GM12878 (cell line): ENCODE results near the gene ADGRA3.

ENCODE experiments used
- CTCF ChIP-seq, 3 experiments: IDR thresholded peaks in 2 of 3; conservative IDR thresholded peaks in 1 of 3; 2 replicates each; pipeline ENCODE4 v1.5.1; 2011; ENCODE audit warnings: low read depth in 3 of 3, low read length in 3 of 3, mild to moderate bottlenecking in 3 of 3, control low read depth in 2 of 3, moderate library complexity in 2 of 3, inconsistent platforms in 1 of 3, mixed read lengths in 1 of 3; ENCODE audit not compliant: control insufficient read depth in 2 of 3, insufficient read depth in 1 of 3; ENCODE audit errors: extremely low read depth in 1 of 3
- EZH2 ChIP-seq: IDR thresholded peaks from 2 replicates; pipeline ENCODE4 v1.6.1; 2012; ENCODE audit warnings: low read depth, mild to moderate bottlenecking, control low read depth, inconsistent platforms, low read length, borderline replicate concordance; ENCODE audit not compliant: control insufficient read depth
- GABPA ChIP-seq: IDR thresholded peaks from 2 replicates; pipeline ENCODE4 v1.6.1; 2014; ENCODE audit warnings: antibody characterized with exemption, low read depth, mild to moderate bottlenecking, inconsistent platforms
- JUNB ChIP-seq: IDR thresholded peaks from 2 replicates; pipeline ENCODE4 v1.6.1; 2016; ENCODE audit warnings: antibody characterized with exemption, mild to moderate bottlenecking
- JUND ChIP-seq: IDR thresholded peaks from 2 replicates; pipeline ENCODE4 v1.6.1; 2012; ENCODE audit warnings: low read depth, mild to moderate bottlenecking, low read length, improper control_type of control experiment, moderate library complexity
- NFIC ChIP-seq: IDR thresholded peaks from 2 replicates; pipeline ENCODE4 v1.6.1; 2012; ENCODE audit warnings: low read depth, mild to moderate bottlenecking, inconsistent platforms, low read length, moderate library complexity
- SUZ12 ChIP-seq: fragments of 200-600 bp; sonication (generic); IDR thresholded peaks from one replicate; pipeline ENCODE4 v1.6.1; 2018; ENCODE audit warnings: antibody characterized with exemption, mild to moderate bottlenecking; ENCODE audit not compliant: unreplicated experiment
- ZNF207 ChIP-seq: fragments of 450-650 bp; IDR thresholded peaks from 2 replicates; pipeline ENCODE4 v1.6.1; 2014; ENCODE audit warnings: antibody characterized with exemption, mild to moderate bottlenecking, borderline replicate concordance

GRCh38 chr4:22462688-22463087 is 53.2 kb downstream of the ADGRA3 start:
- TF ChIP-seq NFIC (no peak), CTCF (IDR thresholded peaks at IDR 0.05 in 2 of 3, conservative IDR thresholded peaks at IDR 0.05 in 1 of 3; ENCODE audit: control insufficient read depth in 2 of 3, extremely low read depth in 1 of 3, insufficient read depth in 1 of 3, low read depth in 3 of 3, low read length in 3 of 3) (peak in 1 of 3 experiments; percentile 16; a peak in 1 of 6 replicates), GABPA (no peak), ZNF207 (no peak), EZH2 (no peak), SUZ12 (no peak), JUND (no peak), JUNB (no peak)
